HepG2 (cell line): ENCODE results near the gene FGF3. TPM values are rescaled to one million over a fixed set of nuclear protein-coding genes. Genes with fewer than 3 reads are reported as not detected.

Experiments
- HIVEP1 ChIP-seq: sonication (generic); formaldehyde crosslinking; IDR thresholded peaks from 2 replicates; pipeline ENCODE4 v1.4.0; 2020; ENCODE audit warnings: mild to moderate bottlenecking, missing genetic modification reagents
- KDM6A ChIP-seq: IDR thresholded peaks from 2 replicates; pipeline ENCODE4 v1.6.1; 2016; ENCODE audit warnings: low read depth
- NAIF1 ChIP-seq: sonication (generic); formaldehyde crosslinking; IDR thresholded peaks from 2 replicates; pipeline ENCODE4 v1.5.0; 2020; ENCODE audit warnings: mild to moderate bottlenecking, missing genetic modification reagents, borderline replicate concordance
- ZFP1 ChIP-seq: IDR thresholded peaks from 2 replicates; pipeline ENCODE4 v1.6.1; 2016
- ZFP36 ChIP-seq: fragments of 150-350 bp; IDR thresholded peaks from 2 replicates; pipeline ENCODE4 v1.6.1; 2018; ENCODE audit warnings: borderline replicate concordance, low read length, low read depth; ENCODE audit not compliant: partially characterized antibody
- polyA plus RNA-seq, 8 experiments: library from polyadenylated mRNA; depleted of rRNA in 3 of 8; stranded (reverse) in 7 of 8; unstranded in 1 of 8; fragments of >200 nt; fragmentation: Illumina TruSeq in 4 of 8; extraction: Trizol in 4 of 8; gene quantifications; 2 replicates each; pipeline versions ENCODE4 v1.2.1 to v1.2.3, GENCODE V29; 2011 to 2016; ENCODE audit warnings: low read depth in 4 of 8, missing spikeins in 1 of 8, mixed read lengths in 1 of 8; ENCODE audit not compliant: insufficient read depth in 1 of 8
- total RNA-seq, 5 experiments: library from RNA; depleted of rRNA; stranded (reverse); fragments of >200 nt; fragmentation: Illumina TruSeq; extraction: Trizol; gene quantifications; 2 replicates each; pipeline ENCODE4 v1.2.3, GENCODE V29; 2016; ENCODE audit warnings: low read depth in 1 of 5
- TF ChIP-seq, protein P1 (sequence below): sonication (generic); formaldehyde crosslinking; IDR thresholded peaks from 2 replicates; pipeline ENCODE4 v1.4.0; 2020; ENCODE audit warnings: low read depth, missing genetic modification reagents
- TF ChIP-seq, protein P2 (sequence below): sonication (generic); formaldehyde crosslinking; IDR thresholded peaks from 2 replicates; pipeline ENCODE4 v1.4.0; 2020; ENCODE audit warnings: missing genetic modification reagents, mild to moderate bottlenecking, borderline replicate concordance
- TF ChIP-seq, protein P3 (sequence below): sonication (generic); formaldehyde crosslinking; IDR thresholded peaks from 2 replicates; pipeline ENCODE4 v1.5.0; 2020; ENCODE audit warnings: mild to moderate bottlenecking, missing genetic modification reagents, borderline replicate concordance
- TF ChIP-seq, protein P4 (sequence below): sonication (generic); formaldehyde crosslinking; IDR thresholded peaks from 2 replicates; pipeline ENCODE4 v1.5.0; 2020; ENCODE audit warnings: missing genetic modification reagents, mild to moderate bottlenecking, borderline replicate concordance
- TF ChIP-seq, protein P5 (sequence below): IDR thresholded peaks from 2 replicates; pipeline ENCODE4 v1.6.1; 2018; ENCODE audit warnings: missing genetic modification reagents, mild to moderate bottlenecking, missing compliant biosample characterization

FGF3 gene
- total and polyA plus RNA-seq, 2 of the 13 experiments (the other 11 are each of a cell fraction or from before 2014, with no cell fraction given): not detected

DNA sequence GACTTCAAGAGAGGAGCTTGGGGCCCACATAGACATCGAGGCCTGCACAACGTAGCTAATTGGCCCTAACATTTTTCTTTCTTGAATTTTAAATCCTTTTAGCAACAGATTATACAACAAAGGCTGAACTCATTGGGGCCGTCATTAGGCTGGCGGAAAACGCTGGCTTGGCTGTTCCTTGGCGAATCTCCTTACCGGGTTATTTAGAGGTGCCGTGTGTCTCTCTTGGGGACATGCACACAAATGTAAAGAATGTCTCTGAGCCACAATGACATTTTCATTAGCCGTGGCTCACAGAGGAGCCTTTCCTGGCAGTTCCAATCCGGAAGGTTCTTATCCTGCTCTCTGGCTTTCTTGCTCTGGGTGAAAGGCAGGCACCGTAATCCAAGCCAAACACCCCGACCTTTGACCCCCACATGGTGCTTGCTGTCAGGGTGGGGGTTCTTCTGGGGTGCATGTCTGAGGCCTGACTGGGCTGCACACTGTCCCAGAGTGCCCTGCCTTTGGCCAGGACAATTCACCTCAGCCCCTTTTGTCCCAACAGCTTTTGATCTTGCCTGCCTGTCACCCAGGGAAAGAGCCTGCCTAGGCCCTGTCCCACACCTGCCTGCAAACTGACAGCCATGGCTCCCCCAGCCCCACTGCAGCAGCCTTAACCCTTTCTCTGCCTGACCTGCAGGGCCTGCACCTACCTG is 9.2 kb upstream of the FGF3 start (continued):
- TF ChIP-seq, protein P1, sequence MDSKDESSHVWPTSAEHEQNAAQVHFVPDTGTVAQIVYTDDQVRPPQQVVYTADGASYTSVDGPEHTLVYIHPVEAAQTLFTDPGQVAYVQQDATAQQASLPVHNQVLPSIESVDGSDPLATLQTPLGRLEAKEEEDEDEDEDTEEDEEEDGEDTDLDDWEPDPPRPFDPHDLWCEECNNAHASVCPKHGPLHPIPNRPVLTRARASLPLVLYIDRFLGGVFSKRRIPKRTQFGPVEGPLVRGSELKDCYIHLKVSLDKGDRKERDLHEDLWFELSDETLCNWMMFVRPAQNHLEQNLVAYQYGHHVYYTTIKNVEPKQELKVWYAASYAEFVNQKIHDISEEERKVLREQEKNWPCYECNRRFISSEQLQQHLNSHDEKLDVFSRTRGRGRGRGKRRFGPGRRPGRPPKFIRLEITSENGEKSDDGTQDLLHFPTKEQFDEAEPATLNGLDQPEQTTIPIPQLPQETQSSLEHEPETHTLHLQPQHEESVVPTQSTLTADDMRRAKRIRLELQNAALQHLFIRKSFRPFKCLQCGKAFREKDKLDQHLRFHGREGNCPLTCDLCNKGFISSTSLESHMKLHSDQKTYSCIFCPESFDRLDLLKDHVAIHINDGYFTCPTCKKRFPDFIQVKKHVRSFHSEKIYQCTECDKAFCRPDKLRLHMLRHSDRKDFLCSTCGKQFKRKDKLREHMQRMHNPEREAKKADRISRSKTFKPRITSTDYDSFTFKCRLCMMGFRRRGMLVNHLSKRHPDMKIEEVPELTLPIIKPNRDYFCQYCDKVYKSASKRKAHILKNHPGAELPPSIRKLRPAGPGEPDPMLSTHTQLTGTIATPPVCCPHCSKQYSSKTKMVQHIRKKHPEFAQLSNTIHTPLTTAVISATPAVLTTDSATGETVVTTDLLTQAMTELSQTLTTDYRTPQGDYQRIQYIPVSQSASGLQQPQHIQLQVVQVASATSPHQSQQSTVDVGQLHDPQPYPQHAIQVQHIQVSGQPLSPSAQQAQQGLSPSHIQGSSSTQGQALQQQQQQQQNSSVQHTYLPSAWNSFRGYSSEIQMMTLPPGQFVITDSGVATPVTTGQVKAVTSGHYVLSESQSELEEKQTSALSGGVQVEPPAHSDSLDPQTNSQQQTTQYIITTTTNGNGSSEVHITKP (CRISPR knock-in tag): no peak
- TF ChIP-seq, protein P2, sequence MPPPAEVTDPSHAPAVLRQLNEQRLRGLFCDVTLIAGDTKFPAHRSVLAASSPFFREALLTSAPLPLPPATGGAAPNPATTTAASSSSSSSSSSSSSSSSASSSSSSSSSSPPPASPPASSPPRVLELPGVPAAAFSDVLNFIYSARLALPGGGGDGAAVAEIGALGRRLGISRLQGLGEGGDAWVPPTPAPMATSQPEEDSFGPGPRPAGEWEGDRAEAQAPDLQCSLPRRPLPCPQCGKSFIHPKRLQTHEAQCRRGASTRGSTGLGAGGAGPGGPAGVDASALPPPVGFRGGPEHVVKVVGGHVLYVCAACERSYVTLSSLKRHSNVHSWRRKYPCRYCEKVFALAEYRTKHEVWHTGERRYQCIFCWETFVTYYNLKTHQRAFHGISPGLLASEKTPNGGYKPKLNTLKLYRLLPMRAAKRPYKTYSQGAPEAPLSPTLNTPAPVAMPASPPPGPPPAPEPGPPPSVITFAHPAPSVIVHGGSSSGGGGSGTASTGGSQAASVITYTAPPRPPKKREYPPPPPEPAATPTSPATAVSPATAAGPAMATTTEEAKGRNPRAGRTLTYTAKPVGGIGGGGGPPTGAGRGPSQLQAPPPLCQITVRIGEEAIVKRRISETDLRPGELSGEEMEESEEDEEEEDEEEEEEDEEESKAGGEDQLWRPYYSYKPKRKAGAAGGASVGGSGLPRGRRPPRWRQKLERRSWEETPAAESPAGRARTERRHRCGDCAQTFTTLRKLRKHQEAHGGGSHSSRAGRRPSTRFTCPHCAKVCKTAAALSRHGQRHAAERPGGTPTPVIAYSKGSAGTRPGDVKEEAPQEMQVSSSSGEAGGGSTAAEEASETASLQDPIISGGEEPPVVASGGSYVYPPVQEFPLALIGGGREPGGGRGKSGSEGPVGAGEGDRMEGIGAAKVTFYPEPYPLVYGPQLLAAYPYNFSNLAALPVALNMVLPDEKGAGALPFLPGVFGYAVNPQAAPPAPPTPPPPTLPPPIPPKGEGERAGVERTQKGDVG (CRISPR knock-in tag): no peak
- no peak for TF ChIP-seq HIVEP1 (CRISPR knock-in tag)
- no peak for TF ChIP-seq ZFP36
- no peak for TF ChIP-seq ZFP1
- TF ChIP-seq, protein P3, sequence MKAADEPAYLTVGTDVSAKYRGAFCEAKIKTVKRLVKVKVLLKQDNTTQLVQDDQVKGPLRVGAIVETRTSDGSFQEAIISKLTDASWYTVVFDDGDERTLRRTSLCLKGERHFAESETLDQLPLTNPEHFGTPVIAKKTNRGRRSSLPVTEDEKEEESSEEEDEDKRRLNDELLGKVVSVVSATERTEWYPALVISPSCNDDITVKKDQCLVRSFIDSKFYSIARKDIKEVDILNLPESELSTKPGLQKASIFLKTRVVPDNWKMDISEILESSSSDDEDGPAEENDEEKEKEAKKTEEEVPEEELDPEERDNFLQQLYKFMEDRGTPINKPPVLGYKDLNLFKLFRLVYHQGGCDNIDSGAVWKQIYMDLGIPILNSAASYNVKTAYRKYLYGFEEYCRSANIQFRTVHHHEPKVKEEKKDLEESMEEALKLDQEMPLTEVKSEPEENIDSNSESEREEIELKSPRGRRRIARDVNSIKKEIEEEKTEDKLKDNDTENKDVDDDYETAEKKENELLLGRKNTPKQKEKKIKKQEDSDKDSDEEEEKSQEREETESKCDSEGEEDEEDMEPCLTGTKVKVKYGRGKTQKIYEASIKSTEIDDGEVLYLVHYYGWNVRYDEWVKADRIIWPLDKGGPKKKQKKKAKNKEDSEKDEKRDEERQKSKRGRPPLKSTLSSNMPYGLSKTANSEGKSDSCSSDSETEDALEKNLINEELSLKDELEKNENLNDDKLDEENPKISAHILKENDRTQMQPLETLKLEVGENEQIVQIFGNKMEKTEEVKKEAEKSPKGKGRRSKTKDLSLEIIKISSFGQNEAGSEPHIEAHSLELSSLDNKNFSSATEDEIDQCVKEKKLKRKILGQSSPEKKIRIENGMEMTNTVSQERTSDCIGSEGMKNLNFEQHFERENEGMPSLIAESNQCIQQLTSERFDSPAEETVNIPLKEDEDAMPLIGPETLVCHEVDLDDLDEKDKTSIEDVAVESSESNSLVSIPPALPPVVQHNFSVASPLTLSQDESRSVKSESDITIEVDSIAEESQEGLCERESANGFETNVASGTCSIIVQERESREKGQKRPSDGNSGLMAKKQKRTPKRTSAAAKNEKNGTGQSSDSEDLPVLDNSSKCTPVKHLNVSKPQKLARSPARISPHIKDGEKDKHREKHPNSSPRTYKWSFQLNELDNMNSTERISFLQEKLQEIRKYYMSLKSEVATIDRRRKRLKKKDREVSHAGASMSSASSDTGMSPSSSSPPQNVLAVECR (CRISPR knock-in tag): 0 out of 2 replicates have a peak, but pooled peaks have one; percentile 37
- TF ChIP-seq, protein P4, sequence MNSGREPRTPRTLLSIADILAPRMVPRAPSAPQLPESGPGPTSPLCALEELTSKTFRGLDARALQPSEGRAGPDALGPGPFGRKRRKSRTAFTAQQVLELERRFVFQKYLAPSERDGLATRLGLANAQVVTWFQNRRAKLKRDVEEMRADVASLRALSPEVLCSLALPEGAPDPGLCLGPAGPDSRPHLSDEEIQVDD (CRISPR knock-in tag): no peak
- no peak for TF ChIP-seq KDM6A (CRISPR knock-in tag)
- no peak for TF ChIP-seq NAIF1 (CRISPR knock-in tag)
- TF ChIP-seq, protein P5, sequence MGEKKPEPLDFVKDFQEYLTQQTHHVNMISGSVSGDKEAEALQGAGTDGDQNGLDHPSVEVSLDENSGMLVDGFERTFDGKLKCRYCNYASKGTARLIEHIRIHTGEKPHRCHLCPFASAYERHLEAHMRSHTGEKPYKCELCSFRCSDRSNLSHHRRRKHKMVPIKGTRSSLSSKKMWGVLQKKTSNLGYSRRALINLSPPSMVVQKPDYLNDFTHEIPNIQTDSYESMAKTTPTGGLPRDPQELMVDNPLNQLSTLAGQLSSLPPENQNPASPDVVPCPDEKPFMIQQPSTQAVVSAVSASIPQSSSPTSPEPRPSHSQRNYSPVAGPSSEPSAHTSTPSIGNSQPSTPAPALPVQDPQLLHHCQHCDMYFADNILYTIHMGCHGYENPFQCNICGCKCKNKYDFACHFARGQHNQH (CRISPR knock-in tag): no peak
